ENCODE measurements around the gene ERAP2.

Gene ERAP2

DNA sequence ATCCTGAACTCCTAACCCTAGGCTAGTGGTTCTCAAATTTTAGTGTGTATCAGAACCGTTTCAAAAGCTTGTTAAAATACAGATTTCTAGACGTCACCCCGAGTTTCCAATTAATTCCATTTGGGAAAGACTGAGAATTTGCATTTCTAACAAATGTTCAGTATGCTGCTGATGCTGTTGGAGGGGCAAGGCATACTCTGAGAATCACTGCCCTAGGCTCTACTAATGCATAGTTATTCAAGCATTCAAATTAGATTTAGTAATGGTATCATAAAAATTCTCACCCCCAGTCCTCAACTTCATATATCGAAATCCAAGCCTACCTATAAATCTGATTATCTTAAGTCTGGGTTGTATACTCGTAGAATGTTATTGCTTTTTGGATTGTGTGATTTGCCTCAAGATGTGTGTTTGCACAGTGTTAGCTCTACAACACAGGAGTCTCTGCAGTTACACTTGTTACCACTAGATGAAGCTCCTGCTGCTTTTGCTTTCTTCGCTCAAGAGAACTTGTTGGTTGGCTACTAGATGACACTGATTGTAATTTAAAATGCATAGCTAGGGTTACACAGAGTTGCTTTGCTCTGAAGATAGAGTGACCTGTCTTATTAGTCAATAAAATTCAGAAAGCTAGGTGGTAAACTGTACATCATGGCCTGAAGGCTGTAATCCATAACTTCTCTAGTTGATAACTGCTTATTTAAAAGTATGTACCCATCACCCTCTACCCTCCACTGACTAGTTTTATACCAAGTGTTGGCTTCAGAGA is 7.5 kb upstream of the ERAP2 start:
- Histone ChIP-seq H3K36me3 (ENCODE audit: control insufficient read depth in 1 of 2, insufficient read depth in 2 of 2, low read depth in 1 of 2, low read length in 2 of 2) (no peaks in the 10 kb centered on the region), H3K4me3 (ENCODE audit: insufficient read depth in 1 of 2, low read depth in 1 of 2, low read length in 2 of 2) (no peak overlapping the region), H3K27ac (ENCODE audit: low read length, poor library complexity, severe bottlenecking) (no peak overlapping the region), H3K79me1 (replicated peaks; ENCODE audit: low read length, poor library complexity, severe bottlenecking) (no peaks in the 10 kb centered on the region), H3K9me3 (ENCODE audit: control insufficient read depth, low read length) (no peaks in the 10 kb centered on the region), H3K4me2 (ENCODE audit: low read length, poor library complexity, severe bottlenecking) (no peak overlapping the region), H4K8ac (ENCODE audit: low read length) (no peak overlapping the region), H3K9ac (ENCODE audit: low read length) (no peak overlapping the region), H3K27me3 (ENCODE audit: control insufficient read depth in 1 of 2, insufficient read depth in 1 of 2, low read length in 2 of 2) (no peaks in the 10 kb centered on the region), H2BK15ac (ENCODE audit: low read depth, poor library complexity, severe bottlenecking) (no peak overlapping the region), H2BK120ac (ENCODE audit: low read depth, low read length) (no peak overlapping the region), H3K18ac (ENCODE audit: low read depth in 1 of 2, low read length in 2 of 2) (no peak overlapping the region), H2BK5ac (ENCODE audit: low read depth, low read length, poor library complexity, severe bottlenecking) (no peak overlapping the region), H4K91ac (ENCODE audit: low read length) (no peak overlapping the region), H2AFZ (ENCODE audit: low read depth, low read length) (no peak overlapping the region), H2BK12ac (ENCODE audit: low read length in 2 of 2) (no peak overlapping the region), H2AK5ac (ENCODE audit: low read length, severe bottlenecking) (no peak overlapping the region), H3K23ac (ENCODE audit: low read length in 2 of 2) (no peak overlapping the region), H3K4me1 (ENCODE audit: control insufficient read depth, insufficient read depth, low read depth, low read length) (no peaks in the 10 kb centered on the region), H3K14ac (ENCODE audit: low read length in 2 of 2) (no peak overlapping the region), H3K4ac (ENCODE audit: low read depth in 1 of 2, low read length in 2 of 2) (no peak overlapping the region)
- 52% methylated on average over 5 of the region's 6 CpGs for WGBS
- peak; percentile 72 for DNase-seq

DNA sequence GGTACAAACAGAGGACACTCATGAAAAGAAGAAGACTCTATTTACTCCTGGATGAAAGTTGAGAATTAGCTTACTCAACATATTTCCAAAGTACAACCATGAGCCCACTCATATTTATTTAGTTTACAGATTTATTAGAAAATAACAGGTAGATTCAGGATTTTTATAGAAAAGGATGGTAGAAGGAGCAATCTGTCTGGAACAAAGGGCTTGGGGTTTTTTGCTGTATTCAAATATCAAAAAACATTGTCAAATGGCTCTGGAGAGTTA is 7.0 kb upstream of the ERAP2 start:
- Histone ChIP-seq H2BK5ac (ENCODE audit: low read depth, low read length, poor library complexity, severe bottlenecking) (no peak overlapping the region), H4K8ac (ENCODE audit: low read length) (no peak overlapping the region), H3K79me1 (replicated peaks; ENCODE audit: low read length, poor library complexity, severe bottlenecking) (no peaks in the 10 kb centered on the region), H3K23ac (ENCODE audit: low read length in 2 of 2) (no peak overlapping the region), H3K18ac (ENCODE audit: low read depth in 1 of 2, low read length in 2 of 2) (no peak overlapping the region), H3K27me3 (ENCODE audit: control insufficient read depth in 1 of 2, insufficient read depth in 1 of 2, low read length in 2 of 2) (no peaks in the 10 kb centered on the region), H2BK120ac (ENCODE audit: low read depth, low read length) (no peak overlapping the region), H3K9ac (ENCODE audit: low read length) (no peak overlapping the region), H2BK15ac (ENCODE audit: low read depth, poor library complexity, severe bottlenecking) (no peak overlapping the region), H3K4me3 (ENCODE audit: insufficient read depth in 1 of 2, low read depth in 1 of 2, low read length in 2 of 2) (no peak overlapping the region), H3K9me3 (ENCODE audit: control insufficient read depth, low read length) (no peaks in the 10 kb centered on the region), H2BK12ac (ENCODE audit: low read length in 2 of 2) (no peak overlapping the region), H3K14ac (ENCODE audit: low read length in 2 of 2) (no peak overlapping the region), H2AFZ (ENCODE audit: low read depth, low read length) (no peak overlapping the region), H2AK5ac (ENCODE audit: low read length, severe bottlenecking) (no peak overlapping the region), H3K4me2 (ENCODE audit: low read length, poor library complexity, severe bottlenecking) (no peak overlapping the region), H3K27ac (ENCODE audit: low read length, poor library complexity, severe bottlenecking) (no peak overlapping the region), H3K4me1 (ENCODE audit: control insufficient read depth, insufficient read depth, low read depth, low read length) (no peaks in the 10 kb centered on the region), H3K36me3 (ENCODE audit: control insufficient read depth in 1 of 2, insufficient read depth in 2 of 2, low read depth in 1 of 2, low read length in 2 of 2) (no peaks in the 10 kb centered on the region), H3K4ac (ENCODE audit: low read depth in 1 of 2, low read length in 2 of 2) (no peak overlapping the region), H4K91ac (ENCODE audit: low read length) (no peak overlapping the region)
- no peak for DNase-seq

DNA sequence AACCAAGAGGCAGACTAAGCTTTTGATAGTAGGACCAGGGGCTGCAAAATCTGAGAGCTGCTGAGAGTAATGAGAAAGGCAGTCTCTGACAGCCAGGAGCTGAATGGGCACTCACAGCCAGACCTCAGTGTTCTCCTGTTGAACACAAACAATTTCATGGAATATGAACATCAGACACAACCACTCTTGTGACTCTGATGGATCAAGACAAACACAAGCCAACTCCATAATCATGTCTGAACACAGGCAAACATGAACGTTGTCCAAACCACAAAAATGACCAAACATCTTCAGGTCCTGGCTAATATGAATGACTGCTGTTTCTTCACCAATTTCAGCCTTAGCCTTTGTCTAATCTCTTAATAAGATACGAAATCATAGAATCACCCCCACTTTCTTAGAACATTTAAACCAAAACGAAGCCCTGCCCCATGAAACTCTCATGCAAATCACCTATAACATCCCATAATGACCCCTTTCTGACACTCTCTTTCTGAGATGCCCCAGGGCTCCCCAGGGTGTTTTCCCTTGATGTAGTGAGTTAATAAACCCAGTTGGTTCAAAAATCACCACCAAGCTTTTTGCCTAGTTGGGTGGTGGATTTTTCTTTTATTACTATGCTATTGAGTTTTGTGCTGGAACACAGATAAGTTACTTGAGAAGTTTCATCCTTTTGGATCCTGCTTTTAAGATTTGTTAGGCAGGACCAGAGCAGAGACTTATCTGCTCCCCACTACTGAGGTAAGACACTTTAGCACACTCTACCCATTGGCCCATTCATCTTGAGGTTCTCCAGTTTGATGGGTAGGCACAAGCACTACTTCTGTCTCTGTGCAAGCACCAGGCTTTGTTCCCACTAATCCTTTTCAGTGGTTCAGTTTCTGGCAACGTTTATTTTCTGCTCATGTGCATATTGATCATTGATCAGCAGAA is 5.9 kb upstream of the ERAP2 start:
- no peaks in the 10 kb centered on the region for H3K4me1 ChIP-seq (ENCODE audit: control insufficient read depth, insufficient read depth, low read depth, low read length)
- H3K9me3 ChIP-seq (ENCODE audit: control insufficient read depth, low read length): no peaks in the 10 kb centered on the region
- no peaks in the 10 kb centered on the region for H3K36me3 ChIP-seq (ENCODE audit: control insufficient read depth in 1 of 2, insufficient read depth in 2 of 2, low read depth in 1 of 2, low read length in 2 of 2)
- no peak overlapping the region for H3K4ac ChIP-seq (ENCODE audit: low read depth in 1 of 2, low read length in 2 of 2)
- no peak overlapping the region for H4K8ac ChIP-seq (ENCODE audit: low read length)
- no peaks in the 10 kb centered on the region for H3K79me1 ChIP-seq (replicated peaks; ENCODE audit: low read length, poor library complexity, severe bottlenecking)
- no peak for DNase-seq
- no peak overlapping the region for H3K18ac ChIP-seq (ENCODE audit: low read depth in 1 of 2, low read length in 2 of 2)
- no peak overlapping the region for H3K4me2 ChIP-seq (ENCODE audit: low read length, poor library complexity, severe bottlenecking)
- WGBS: 73% methylated on average over 4 of the region's 4 CpGs
- no peaks in the 10 kb centered on the region for H3K27me3 ChIP-seq (ENCODE audit: control insufficient read depth in 1 of 2, insufficient read depth in 1 of 2, low read length in 2 of 2)
- no peak overlapping the region for H3K9ac ChIP-seq (ENCODE audit: low read length)
- H3K4me3 ChIP-seq (ENCODE audit: insufficient read depth in 1 of 2, low read depth in 1 of 2, low read length in 2 of 2): no peak overlapping the region
- no peak overlapping the region for H2AK5ac ChIP-seq (ENCODE audit: low read length, severe bottlenecking)
- H4K91ac ChIP-seq (ENCODE audit: low read length): no peak overlapping the region
- H3K23ac ChIP-seq (ENCODE audit: low read length in 2 of 2): no peak overlapping the region
- H2AFZ ChIP-seq (ENCODE audit: low read depth, low read length): no peak overlapping the region
- H3K14ac ChIP-seq (ENCODE audit: low read length in 2 of 2): no peak overlapping the region
- no peak overlapping the region for H2BK15ac ChIP-seq (ENCODE audit: low read depth, poor library complexity, severe bottlenecking)
- no peak overlapping the region for H3K27ac ChIP-seq (ENCODE audit: low read length, poor library complexity, severe bottlenecking)
- H2BK5ac ChIP-seq (ENCODE audit: low read depth, low read length, poor library complexity, severe bottlenecking): no peak overlapping the region
- H2BK12ac ChIP-seq (ENCODE audit: low read length in 2 of 2): no peak overlapping the region
- H2BK120ac ChIP-seq (ENCODE audit: low read depth, low read length): no peak overlapping the region

DNA sequence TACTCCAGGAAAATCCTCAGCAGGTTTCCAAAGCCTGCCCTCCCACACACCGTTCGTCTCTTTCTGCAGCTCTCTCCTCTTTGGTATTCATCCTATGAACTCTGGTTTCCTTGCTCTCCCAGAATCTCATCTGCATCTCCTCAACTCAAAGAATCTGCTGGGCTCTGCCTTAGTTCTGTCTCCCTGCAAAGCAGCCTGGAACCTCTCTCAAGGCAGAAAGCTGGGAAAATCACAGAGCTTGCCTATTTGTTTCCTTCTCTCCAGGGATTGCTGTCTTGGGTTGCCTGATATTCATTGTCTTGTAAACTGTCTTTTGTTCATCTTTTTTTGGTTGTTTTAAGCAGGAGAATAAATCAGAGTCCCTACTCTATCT is 5.3 kb upstream of the ERAP2 start:
- Histone ChIP-seq H3K79me1 (replicated peaks; ENCODE audit: low read length, poor library complexity, severe bottlenecking) (peaks cover 2% of the 10 kb centered on the region), H2AFZ (ENCODE audit: low read depth, low read length) (no peak overlapping the region), H3K4me2 (ENCODE audit: low read length, poor library complexity, severe bottlenecking) (no peak overlapping the region), H2BK15ac (ENCODE audit: low read depth, poor library complexity, severe bottlenecking) (no peak overlapping the region), H3K36me3 (ENCODE audit: control insufficient read depth in 1 of 2, insufficient read depth in 2 of 2, low read depth in 1 of 2, low read length in 2 of 2) (no peaks in the 10 kb centered on the region), H3K4me1 (ENCODE audit: control insufficient read depth, insufficient read depth, low read depth, low read length) (no peaks in the 10 kb centered on the region), H2BK120ac (ENCODE audit: low read depth, low read length) (no peak overlapping the region), H4K91ac (ENCODE audit: low read length) (no peak overlapping the region), H3K4me3 (ENCODE audit: insufficient read depth in 1 of 2, low read depth in 1 of 2, low read length in 2 of 2) (no peak overlapping the region), H2AK5ac (ENCODE audit: low read length, severe bottlenecking) (no peak overlapping the region), H3K23ac (ENCODE audit: low read length in 2 of 2) (no peak overlapping the region), H3K9ac (ENCODE audit: low read length) (no peak overlapping the region), H2BK5ac (ENCODE audit: low read depth, low read length, poor library complexity, severe bottlenecking) (no peak overlapping the region), H3K14ac (ENCODE audit: low read length in 2 of 2) (no peak overlapping the region), H3K9me3 (ENCODE audit: control insufficient read depth, low read length) (no peaks in the 10 kb centered on the region), H2BK12ac (ENCODE audit: low read length in 2 of 2) (no peak overlapping the region), H3K4ac (ENCODE audit: low read depth in 1 of 2, low read length in 2 of 2) (no peak overlapping the region), H3K27me3 (ENCODE audit: control insufficient read depth in 1 of 2, insufficient read depth in 1 of 2, low read length in 2 of 2) (no peaks in the 10 kb centered on the region), H3K27ac (ENCODE audit: low read length, poor library complexity, severe bottlenecking) (no peak overlapping the region), H3K18ac (ENCODE audit: low read depth in 1 of 2, low read length in 2 of 2) (no peak overlapping the region), H4K8ac (ENCODE audit: low read length) (no peak overlapping the region)
- 82% methylated on average over 2 of the region's 2 CpGs for WGBS
- DNase-seq: no peak

All from mesenchymal stem cell (in vitro differentiated cells and primary cell).